Suprapubic skin (tissue), 4 donors: Measurements from ENCODE around the gene PPP1R13B. TPM values are rescaled to one million over a fixed set of nuclear protein-coding genes. Genes with fewer than 3 reads are reported as not detected.

Experiments used
- DNase-seq, 2 donors: peaks; one replicate each; pipeline ENCODE4 v3.0.0-alpha.2; 2019; ENCODE audit warnings: low spot score in 2 of 2
- H3K27ac ChIP-seq: fragments of 200-600 bp; sonication (generic); one replicate; pipeline ENCODE4 v1.5.1; 2019
- H3K27me3 ChIP-seq: fragments of 200-600 bp; sonication (generic); one replicate; pipeline ENCODE4 v1.5.1; 2019
- H3K36me3 ChIP-seq: fragments of 200-600 bp; sonication (generic); one replicate; pipeline ENCODE4 v1.5.1; 2019
- H3K4me1 ChIP-seq: fragments of 200-600 bp; sonication (generic); one replicate; pipeline ENCODE4 v1.5.1; 2019
- H3K4me3 ChIP-seq: fragments of 200-600 bp; sonication (generic); one replicate; pipeline ENCODE4 v1.5.1; 2019; ENCODE audit warnings: mild to moderate bottlenecking
- H3K9me3 ChIP-seq: fragments of 200-600 bp; sonication (generic); one replicate; pipeline ENCODE4 v1.5.1; 2019
- CTCF ChIP-seq, 2 donors: fragments of 200-600 bp in 1 of 2; fragments of 450-650 bp in 1 of 2; sonication (generic) in 1 of 2; IDR thresholded peaks; one replicate each; pipeline ENCODE4 v1.5.1; 2016 to 2019; ENCODE audit warnings: antibody characterized with exemption in 2 of 2, mild to moderate bottlenecking in 1 of 2, moderate library complexity in 1 of 2
- EP300 ChIP-seq: sonication (generic); formaldehyde crosslinking; IDR thresholded peaks from one replicate; pipeline ENCODE4 v1.6.1; 2017; ENCODE audit warnings: antibody characterized with exemption
- POLR2A ChIP-seq, 2 donors: fragments of 450-650 bp; IDR thresholded peaks; one replicate each; pipeline ENCODE4 v1.6.1; 2017; ENCODE audit warnings: antibody characterized with exemption in 2 of 2, mild to moderate bottlenecking in 2 of 2, moderate library complexity in 2 of 2
- POLR2AphosphoS5 ChIP-seq, 3 donors: sonication (generic); formaldehyde crosslinking; IDR thresholded peaks; one replicate each; pipeline ENCODE4 v1.6.1; 2017; ENCODE audit warnings: antibody characterized with exemption in 3 of 3
- WGBS: methylation state at CpG from one replicate; pipeline ENCODE4 v1.1.5; 2018; 5-methylcytosine and 5-hydroxymethylcytosine counted together
- total RNA-seq, 4 donors: library from RNA; depleted of rRNA; stranded (reverse); fragments of >200 nt; gene quantifications; one replicate each; pipeline ENCODE4 v1.1.0, GENCODE V29; 2016

PPP1R13B gene
- total RNA-seq, 4 donors from 2014 or later, result 21.7 to 51.6 (median 36.4) TPM

GRCh38 chr14:103688441-103688840 lies 158.9 kb downstream of the PPP1R13B start:
- Histone ChIP-seq H3K4me1 (peaks cover 18% of the 10 kb centered on the region), H3K27ac (no peak overlapping the region), H3K4me3 (no peak overlapping the region), H3K9me3 (no peaks in the 10 kb centered on the region), H3K36me3 (peaks cover 62% of the 10 kb centered on the region), H3K27me3 (no peaks in the 10 kb centered on the region)
- 77% methylated on average over 5 of the region's 5 CpGs for WGBS
- DNase-seq, result peak in 1 of 2 donors; percentile 35
- TF ChIP-seq CTCF (IDR thresholded peaks at IDR 0.05) (no peak), POLR2AphosphoS5 (IDR thresholded peaks at IDR 0.05) (no peak), EP300 (no peak), POLR2A (IDR thresholded peaks at IDR 0.05) (no peak)

- peaks cover 62% of the 10 kb centered on the region for H3K36me3 ChIP-seq
- no peak overlapping the region for H3K27ac ChIP-seq
- TF ChIP-seq POLR2AphosphoS5 (IDR thresholded peaks at IDR 0.05) (no peak), EP300 (no peak), CTCF (IDR thresholded peaks at IDR 0.05) (no peak), POLR2A (IDR thresholded peaks at IDR 0.05) (no peak)
- 94% methylated on average over 4 of the region's 4 CpGs for WGBS
- no peaks in the 10 kb centered on the region for H3K27me3 ChIP-seq
- H3K4me3 ChIP-seq, result no peak overlapping the region
- H3K9me3 ChIP-seq, result no peaks in the 10 kb centered on the region
- peaks cover 11% of the 10 kb centered on the region for H3K4me1 ChIP-seq
- DNase-seq, result peak in 1 of 2 donors; percentile 3
These were observed 159.7 kb downstream of the PPP1R13B start for GRCh38 chr14:103687712-103688111.

GRCh38 chr14:103686831-103687485 lies 160.4 kb downstream of the PPP1R13B start:
- no peaks in the 10 kb centered on the region for H3K27me3 ChIP-seq
- peaks cover 11% of the 10 kb centered on the region for H3K4me1 ChIP-seq
- TF ChIP-seq EP300 (no peak), POLR2A (IDR thresholded peaks at IDR 0.05) (no peak)
- no peaks in the 10 kb centered on the region for H3K9me3 ChIP-seq
- no peak overlapping the region for H3K27ac ChIP-seq
- DNase-seq, result peak in 1 of 2 donors; percentile 27
- H3K4me3 ChIP-seq, result no peak overlapping the region
- 73% methylated on average over 19 of the region's 19 CpGs for WGBS
- H3K36me3 ChIP-seq, result peaks cover 59% of the 10 kb centered on the region

GRCh38 chr14:103685276-103686211 lies 161.8 kb downstream of the PPP1R13B start:
- no peak for TF ChIP-seq CTCF (IDR thresholded peaks at IDR 0.05)
- no peak for TF ChIP-seq EP300
- no peak for TF ChIP-seq POLR2AphosphoS5 (IDR thresholded peaks at IDR 0.05)
- no peak for TF ChIP-seq POLR2A (IDR thresholded peaks at IDR 0.05)
- no peak overlapping the region for H3K4me3 ChIP-seq
- no peaks in the 10 kb centered on the region for H3K9me3 ChIP-seq
- DNase-seq, result peak in 1 of 2 donors; percentile 46
- H3K4me1 ChIP-seq, result peaks cover 11% of the 10 kb centered on the region
- H3K27ac ChIP-seq, result no peak overlapping the region
- H3K27me3 ChIP-seq, result no peaks in the 10 kb centered on the region
- H3K36me3 ChIP-seq, result peaks cover 69% of the 10 kb centered on the region
- WGBS, result 91% methylated on average over 23 of the region's 23 CpGs

- Histone ChIP-seq H3K9me3 (no peaks in the 10 kb centered on the region), H3K27me3 (no peaks in the 10 kb centered on the region), H3K4me1 (peaks cover 9% of the 10 kb centered on the region), H3K4me3 (no peak overlapping the region), H3K27ac (no peak overlapping the region), H3K36me3 (peaks cover 75% of the 10 kb centered on the region)
- TF ChIP-seq POLR2A (IDR thresholded peaks at IDR 0.05), result no peak
- TF ChIP-seq EP300, result no peak
- TF ChIP-seq POLR2AphosphoS5 (IDR thresholded peaks at IDR 0.05), result no peak
- TF ChIP-seq CTCF (IDR thresholded peaks at IDR 0.05), result no peak
- 94% methylated on average over 15 of the region's 15 CpGs for WGBS
- peak in 1 of 2 donors; percentile 9 for DNase-seq
These were observed 162.5 kb downstream of the PPP1R13B start for GRCh38 chr14:103684871-103685270.
